Tibial nerve (tissue), 4 donors: ENCODE data around the gene GALNTL6.

Experiments
- CTCF ChIP-seq, 5 experiments: fragments of 200-600 bp in 3 of 5; fragments of 450-650 bp in 2 of 5; sonication (generic) in 3 of 5; IDR thresholded peaks; one replicate each; pipeline ENCODE4 v1.5.1; 2016 to 2019; ENCODE audit warnings: antibody characterized with exemption in 5 of 5, mild to moderate bottlenecking in 3 of 5, moderate library complexity in 2 of 5
- EP300 ChIP-seq, 2 donors: sonication (generic); formaldehyde crosslinking; IDR thresholded peaks; one replicate each; pipeline ENCODE4 v1.6.1; 2017; ENCODE audit warnings: antibody characterized with exemption in 2 of 2, mild to moderate bottlenecking in 1 of 2
- POLR2A ChIP-seq, 2 donors: fragments of 450-650 bp; IDR thresholded peaks; one replicate each; pipeline ENCODE4 v1.6.1; 2017; ENCODE audit warnings: antibody characterized with exemption in 2 of 2, mild to moderate bottlenecking in 2 of 2, moderate library complexity in 2 of 2

- TF ChIP-seq CTCF (IDR thresholded peaks at IDR 0.05) (no peak), POLR2A (IDR thresholded peaks at IDR 0.05) (no peak), EP300 (IDR thresholded peaks at IDR 0.05) (no peak)
These were observed 143.5 kb downstream of the GALNTL6 start for GRCh38 chr4:171956678-171957077.
